CD4-positive, alpha-beta T cell treated with Interferon alpha-2 for 1 hour (primary cell): ENCODE results near the gene TRMT61A.
A peak's percentile ranks its signal among the peaks of the same experiment; 100 is the strongest.
"Not testable (repeated sequence)": the region's sequence is repeated elsewhere in the genome, so short reads cannot be mapped to it uniquely, and the experiment has no call there.

Experiments used
- DNase-seq, 2 donors: peaks; one replicate each; pipeline ENCODE4 v3.0.0-alpha.2; 2020 to 2022

The TRMT61A gene

GRCh38 chr14:103523575-103523954 lies 5.4 kb upstream of the TRMT61A start:
- no peak for DNase-seq

- no peak for DNase-seq
These were observed 4.7 kb upstream of the TRMT61A start for GRCh38 chr14:103524002-103524935.

GRCh38 chr14:103525430-103526246 lies 3.4 kb upstream of the TRMT61A start:
- not testable (repeated sequence) for DNase-seq

- DNase-seq = peak in 1 of 2 donors; percentile 27
These were observed 2.6 kb upstream of the TRMT61A start for GRCh38 chr14:103526247-103526913.

- DNase-seq = no peak
These were observed 2.1 kb upstream of the TRMT61A start for GRCh38 chr14:103526914-103527248.

- peak; percentile 27 to 67 for DNase-seq
These were observed 1.4 kb upstream of the TRMT61A start for GRCh38 chr14:103527408-103528145.

GRCh38 chr14:103528146-103528586 lies 830 bp upstream of the TRMT61A start:
- DNase-seq = no peak

- DNase-seq = no peak
These were observed 678 bp downstream of the TRMT61A start for GRCh38 chr14:103529383-103530365.

GRCh38 chr14:103530390-103530789 lies 1.4 kb downstream of the TRMT61A start:
- peak in 1 of 2 donors; percentile 14 for DNase-seq

- no peak for DNase-seq
These were observed 1.8 kb downstream of the TRMT61A start for GRCh38 chr14:103530831-103531230.

- no peak for DNase-seq
These were observed 2.6 kb downstream of the TRMT61A start for GRCh38 chr14:103531421-103532215.

GRCh38 chr14:103532216-103533136 lies 3.5 kb downstream of the TRMT61A start:
- no peak for DNase-seq

GRCh38 chr14:103533137-103533998 lies 4.4 kb downstream of the TRMT61A start:
- no peak for DNase-seq

- no peak for DNase-seq
These were observed 5.1 kb downstream of the TRMT61A start for GRCh38 chr14:103533999-103534575.

GRCh38 chr14:103534576-103535061 lies 5.6 kb downstream of the TRMT61A start:
- DNase-seq = no peak

- no peak for DNase-seq
These were observed 6.3 kb downstream of the TRMT61A start for GRCh38 chr14:103535081-103535890.
